Ecto neural progenitor cell (in vitro differentiated cells): ENCODE results near the gene IPPK.

Experiments
- DNase-seq: peaks from one replicate; pipeline ENCODE4 v3.0.0-alpha.2; 2018; ENCODE audit warnings: low spot score

The IPPK gene

GRCh38 chr9:92614763-92615461 is 55.0 kb downstream of the IPPK start:
- no peak for DNase-seq

DNA sequence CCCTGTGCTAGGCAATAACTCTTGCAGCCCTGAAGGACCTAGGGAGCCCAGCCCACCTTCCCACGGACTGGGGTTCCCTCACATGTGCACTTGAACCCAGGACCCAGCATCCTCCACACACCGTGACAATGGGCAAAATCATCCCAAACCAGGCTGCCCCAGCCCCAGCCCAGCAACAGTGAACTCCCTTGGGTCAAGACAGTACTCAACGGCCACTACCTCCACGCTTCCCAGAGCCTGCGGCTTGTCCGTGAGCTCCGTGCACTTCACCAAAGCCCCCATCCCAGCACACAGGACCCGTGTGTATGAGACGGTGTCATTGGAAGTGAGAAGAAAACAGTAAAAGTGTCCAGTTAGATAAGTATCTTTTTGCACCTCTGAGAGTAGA is 55.8 kb downstream of the IPPK start:
- no peak for DNase-seq

- no peak for DNase-seq
Measured at GRCh38 chr9:92613268-92614122, 56.4 kb downstream of the IPPK start.

DNA sequence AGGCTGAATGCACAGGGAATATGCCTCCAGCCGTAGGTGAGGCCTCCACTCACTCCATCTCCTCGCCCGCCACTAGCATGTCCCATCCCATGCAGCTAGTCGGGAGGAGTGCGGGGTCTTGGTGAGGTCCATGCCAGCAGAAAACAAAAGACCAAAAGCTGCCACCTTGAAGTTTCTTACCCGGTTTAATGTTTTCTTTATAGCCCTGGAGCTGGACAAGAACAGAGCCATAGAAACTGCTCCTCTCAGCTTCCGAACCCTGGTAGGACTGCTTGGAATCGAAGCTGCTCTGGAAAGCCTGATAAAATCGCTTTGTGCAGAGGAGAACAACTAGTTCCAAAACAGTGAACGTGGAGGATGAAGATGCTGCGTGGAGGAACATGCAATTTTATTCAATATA is 57.1 kb downstream of the IPPK start:
- no peak for DNase-seq

GRCh38 chr9:92612292-92612691 is 57.6 kb downstream of the IPPK start:
- DNase-seq: no peak

GRCh38 chr9:92611621-92612285 is 58.2 kb downstream of the IPPK start:
- DNase-seq: no peak

DNA sequence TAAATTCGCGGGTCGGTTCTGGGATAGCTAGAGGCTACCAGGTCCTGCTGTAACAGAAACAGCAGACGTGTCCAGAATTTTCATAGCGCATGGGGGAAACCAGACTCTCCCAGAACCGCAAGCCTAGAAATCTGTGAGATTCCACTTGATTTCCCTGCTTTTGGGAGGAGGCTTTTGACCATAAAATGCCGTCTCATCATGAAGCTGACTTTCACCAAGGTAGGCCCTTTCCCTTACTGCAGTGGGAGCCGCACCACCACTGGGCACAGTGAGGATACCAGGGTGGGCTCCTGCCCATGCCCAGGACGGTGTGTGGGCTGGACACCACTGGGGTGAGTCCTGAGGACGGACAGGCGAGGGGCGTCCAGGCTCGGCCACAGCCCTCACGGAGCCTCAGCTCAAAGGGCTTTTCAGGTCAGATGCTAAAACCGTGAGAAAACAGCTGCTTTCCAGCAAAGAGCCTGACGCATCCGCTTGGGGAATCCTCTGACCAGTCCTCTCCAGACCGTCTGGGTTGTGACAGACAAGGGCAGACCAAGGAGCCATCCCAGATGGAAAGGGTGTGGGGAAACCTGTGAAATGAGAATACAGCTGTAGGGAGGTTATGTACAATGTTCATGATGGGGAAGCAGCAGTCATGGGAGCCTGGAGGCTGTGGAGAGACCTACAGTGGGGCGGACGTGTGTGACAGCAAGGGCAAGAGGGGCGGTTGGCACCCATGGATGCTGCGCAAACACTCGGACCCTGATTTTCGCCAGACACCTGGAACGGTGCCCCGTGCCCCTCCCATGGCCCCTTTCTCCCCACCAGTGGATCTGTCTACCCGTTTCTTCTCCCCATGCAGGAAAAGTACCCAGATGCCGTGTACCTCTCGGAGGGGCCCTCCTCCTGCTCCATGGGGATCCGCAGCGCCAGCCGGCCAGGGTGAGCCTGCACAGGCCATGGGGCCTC is 59.2 kb downstream of the IPPK start:
- DNase-seq: no peak

DNA sequence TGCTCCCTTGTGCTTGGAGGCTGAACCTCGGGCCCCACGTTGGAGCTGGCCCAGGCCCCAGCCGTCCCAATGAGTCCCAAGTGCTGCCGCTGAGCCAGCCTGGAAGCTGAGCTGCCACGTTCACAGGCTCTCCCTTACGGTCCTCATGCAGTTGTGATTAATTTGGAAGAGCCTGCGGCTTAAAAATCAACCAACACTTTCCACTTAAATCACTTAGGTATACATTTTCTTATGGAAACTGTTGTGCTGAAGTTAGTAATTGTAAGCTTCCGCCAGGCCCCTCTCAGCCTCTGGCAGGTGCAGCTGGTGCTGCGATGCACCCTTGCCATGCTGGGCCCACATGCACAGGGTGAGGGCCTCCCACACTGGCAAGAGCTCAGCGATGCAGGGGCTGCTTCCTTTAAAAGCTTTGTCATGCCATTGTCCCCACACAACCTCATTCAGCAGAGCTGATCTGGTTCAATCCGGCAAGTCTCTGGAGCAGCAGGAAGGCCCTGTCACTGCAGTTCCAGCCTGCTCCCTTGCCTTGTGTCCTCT is 61.0 kb downstream of the IPPK start:
- peak; percentile 71 for DNase-seq

- peak; percentile 15 for DNase-seq
Measured at GRCh38 chr9:92608241-92608908, 61.6 kb downstream of the IPPK start.

DNA sequence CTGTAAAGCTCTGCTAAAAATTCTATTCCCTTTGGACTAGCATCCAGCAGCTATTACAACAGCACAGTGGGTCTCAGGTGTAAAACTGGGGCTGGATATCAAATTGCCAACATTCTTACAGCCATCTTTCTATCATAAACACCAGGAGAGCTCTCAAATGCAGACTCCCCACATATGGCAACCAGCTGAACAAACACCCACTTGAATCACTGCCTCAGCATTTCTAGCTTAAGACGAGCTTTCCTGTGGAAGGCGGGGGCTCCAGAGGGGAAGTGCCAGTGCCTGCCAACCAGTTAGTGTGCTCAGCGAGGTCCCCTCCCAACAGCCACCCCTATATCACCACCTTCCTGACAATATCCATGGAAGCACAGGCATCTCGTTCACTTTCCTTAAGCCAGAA is 62.2 kb downstream of the IPPK start:
- DNase-seq: peak; percentile 32

DNA sequence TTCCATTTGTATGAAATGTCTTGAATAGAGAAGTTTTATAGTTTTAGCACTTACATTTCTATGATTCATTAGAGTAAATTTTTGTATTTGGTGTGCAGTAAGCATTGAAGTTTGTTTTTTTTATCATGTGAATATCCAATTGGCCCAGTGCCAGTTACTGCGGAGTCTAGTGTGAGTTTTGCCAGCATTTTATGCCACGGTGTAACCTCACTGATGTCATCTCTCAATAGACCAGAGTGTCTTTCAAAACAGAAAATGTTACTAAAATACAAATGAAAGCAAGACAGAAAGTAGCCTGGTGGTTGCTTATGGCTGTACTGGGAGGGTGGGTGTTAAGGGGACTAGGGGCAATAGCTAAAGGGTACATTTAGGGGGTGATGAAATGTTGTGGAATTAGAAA is 62.8 kb downstream of the IPPK start:
- no peak for DNase-seq

DNA sequence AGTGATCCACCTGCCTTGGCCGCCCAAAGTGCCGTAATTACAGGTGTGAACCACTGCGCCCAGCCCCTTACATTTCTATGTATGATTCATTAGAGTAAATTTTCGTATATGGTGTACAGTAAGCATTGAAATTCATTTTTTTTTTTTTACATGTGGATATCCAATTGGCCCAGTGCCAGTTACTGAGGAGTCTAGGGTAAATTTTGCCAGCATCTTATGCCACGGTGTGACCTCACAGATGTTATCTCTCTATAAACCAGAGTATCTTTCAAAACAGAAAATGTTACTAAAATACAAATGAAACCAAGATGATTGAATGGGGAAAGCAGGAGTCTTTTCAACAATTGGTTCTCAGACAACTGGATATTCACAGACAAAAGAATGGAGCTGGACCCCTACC is 64.7 kb downstream of the IPPK start:
- no peak for DNase-seq

GRCh38 chr9:92603990-92604389 is 65.9 kb downstream of the IPPK start:
- no peak for DNase-seq

DNA sequence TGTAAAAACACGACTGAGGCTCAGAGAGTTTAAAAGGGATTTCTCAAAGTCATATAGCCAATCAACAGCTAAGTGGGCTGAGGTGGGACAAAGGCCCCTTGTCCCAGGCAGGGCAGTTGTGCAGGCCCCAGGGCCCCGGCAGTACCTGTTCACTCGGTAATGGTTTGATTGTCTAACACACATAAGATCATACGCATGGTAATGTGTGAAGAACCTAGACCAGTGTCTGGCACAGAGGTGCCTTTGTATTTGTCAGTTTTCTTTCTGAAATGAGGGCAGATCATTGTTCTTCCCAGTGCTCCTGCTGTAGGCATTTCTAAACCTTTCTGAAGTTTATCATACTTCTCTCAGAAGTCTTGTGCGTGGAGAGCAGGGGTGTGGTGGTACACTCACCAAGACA is 66.8 kb downstream of the IPPK start:
- DNase-seq: no peak

GRCh38 chr9:92602413-92602812 is 67.5 kb downstream of the IPPK start:
- DNase-seq: no peak

GRCh38 chr9:92601451-92601850 is 68.5 kb downstream of the IPPK start:
- no peak for DNase-seq

DNA sequence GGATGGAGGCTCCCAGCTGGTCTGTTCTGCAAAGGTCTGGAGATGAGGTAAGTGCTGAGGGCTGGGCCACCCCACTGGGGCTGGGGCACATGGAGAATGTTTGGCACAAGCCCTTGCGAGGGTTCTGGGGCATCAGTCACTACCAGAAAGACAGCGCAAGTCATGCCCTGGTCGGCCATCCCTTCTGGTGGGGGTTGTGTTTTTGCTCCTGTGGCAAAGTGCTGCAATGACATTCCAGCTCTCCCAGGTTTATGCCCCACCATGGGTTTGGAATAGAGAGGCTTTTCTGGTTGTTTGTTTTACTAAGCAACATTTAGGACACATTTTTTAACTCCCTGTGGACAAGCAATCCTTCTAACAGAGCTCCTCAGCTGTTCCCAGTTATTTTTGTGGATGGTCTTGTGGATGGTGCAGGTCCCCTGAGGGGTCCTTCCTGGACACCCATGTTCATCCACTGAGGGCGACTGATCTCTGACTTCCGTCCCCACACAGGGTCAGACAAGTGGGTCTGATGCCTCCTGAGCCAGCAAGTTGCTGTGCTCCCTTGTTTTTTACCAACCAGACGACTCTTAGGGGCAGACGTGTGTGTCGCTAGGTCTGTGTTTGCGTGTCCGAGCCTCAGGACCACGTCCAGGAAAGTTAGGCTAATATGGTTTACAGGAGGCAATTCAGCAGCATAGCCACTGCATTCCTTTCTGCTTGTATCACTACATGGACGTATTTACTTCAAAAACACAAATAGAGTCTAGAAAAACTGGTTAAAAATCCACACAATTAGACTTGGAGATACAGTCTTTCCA is 69.3 kb downstream of the IPPK start:
- no peak for DNase-seq

DNA sequence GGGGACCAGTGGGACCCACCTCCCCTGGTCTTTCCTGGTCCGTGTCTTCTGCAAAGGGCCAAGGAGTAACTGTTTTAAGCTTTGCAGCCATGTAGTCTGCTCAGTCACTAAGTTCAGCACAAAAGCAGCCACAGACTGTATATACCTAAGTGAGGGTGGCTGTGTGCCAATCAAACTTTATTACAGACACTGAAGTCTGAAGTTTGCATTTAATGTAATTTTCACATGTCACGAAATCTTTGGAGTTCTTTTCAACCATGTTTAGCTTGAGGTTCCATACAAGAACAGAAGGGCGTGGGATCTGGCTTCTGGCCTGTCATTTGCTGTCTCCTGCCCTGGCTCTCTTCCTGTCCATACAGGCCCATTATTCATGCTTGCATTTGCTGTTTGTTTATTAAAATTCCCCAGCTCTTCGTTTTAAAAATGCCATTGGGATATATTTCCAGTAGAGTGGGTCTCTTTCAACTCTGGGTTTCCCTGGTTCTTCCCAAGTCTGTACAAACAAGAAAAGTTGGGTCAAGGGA is 69.9 kb downstream of the IPPK start:
- no peak for DNase-seq

DNA sequence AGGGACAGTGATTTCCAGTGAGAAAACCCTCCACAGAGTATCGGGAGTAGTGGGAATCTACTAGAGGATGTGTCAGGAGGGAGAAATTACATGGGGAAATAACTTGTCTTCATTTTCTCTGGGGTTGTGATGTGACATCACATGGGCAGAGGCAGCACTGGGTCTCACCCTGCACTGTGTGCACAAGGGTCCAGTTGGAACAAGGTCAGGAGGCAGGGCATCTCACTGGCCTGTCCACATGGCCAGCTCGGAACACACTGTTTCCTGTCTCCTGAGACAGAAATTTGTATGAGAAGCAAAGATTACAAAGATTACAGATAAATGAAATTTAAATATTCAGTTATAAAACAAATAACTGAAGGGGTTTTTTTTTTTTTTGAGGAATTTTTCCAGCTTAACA is 71.5 kb downstream of the IPPK start:
- DNase-seq: no peak

DNA sequence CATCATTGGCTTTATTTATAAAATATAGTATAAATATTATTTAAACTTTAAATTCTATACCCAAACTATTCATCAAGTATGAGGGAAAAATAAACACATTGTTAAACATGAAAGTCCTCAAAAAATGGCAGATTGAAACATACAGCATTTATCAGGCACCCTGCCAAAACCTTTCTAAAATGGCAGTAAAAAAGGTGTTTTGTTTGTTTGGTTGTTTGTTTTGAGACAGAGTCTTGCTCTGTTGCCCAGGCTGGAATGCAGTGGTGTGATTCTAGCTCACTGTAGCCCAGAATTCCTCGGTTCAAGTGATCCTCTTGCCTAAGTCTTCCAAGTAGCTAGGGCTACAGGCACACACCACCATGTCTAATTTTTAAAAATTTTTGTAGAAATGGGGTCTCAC is 74.0 kb downstream of the IPPK start:
- DNase-seq: no peak
